CD4-positive, alpha-beta T cell (primary cell): ENCODE measurements around the gene CDK14. TPM values are rescaled to one million over a fixed set of nuclear protein-coding genes. Genes with fewer than 3 reads are reported as not detected.

ENCODE experiments used
- ATAC-seq: fragments of 200-7000 bp; cut with Tn5 transposase; one replicate; pipeline ENCODE4 v1.10.0; 2022; ENCODE audit warnings: mild to moderate bottlenecking; ENCODE audit not compliant: poor library complexity
- CTCF ChIA-PET: fragments of 350-600 bp; sonication (Branson Sonifier 250); formaldehyde crosslinking; loops from one replicate; lab custom pipeline; 2021; ENCODE audit warnings: antibody characterized with exemption, inconsistent platforms; lab: Charles Lee
- POLR2A ChIA-PET: fragments of 350-600 bp; sonication (Branson Sonifier 250); formaldehyde crosslinking; loops from one replicate; lab custom pipeline; 2021; ENCODE audit warnings: antibody characterized with exemption, inconsistent platforms; lab: Charles Lee
- DNase-seq, 14 experiments: peaks; one replicate each; pipeline ENCODE4 v3.0.0-alpha.2; 2013 to 2020; ENCODE audit warnings: mixed read lengths in 2 of 14
- H3K27ac ChIP-seq, 2 donors: one replicate each; pipeline versions ENCODE4 v1.5.1 to v1.7.0; 2013; ENCODE audit warnings: low read length in 2 of 2, low read depth in 1 of 2, mild to moderate bottlenecking in 1 of 2
- H3K27me3 ChIP-seq, 2 experiments: 1 replicate in 1 of 2; 2 replicates in 1 of 2; pipeline versions ENCODE4 v1.6.1 to v1.7.0; 2013; ENCODE audit warnings: low read length in 2 of 2, control low read depth in 1 of 2, mild to moderate bottlenecking in 1 of 2, moderate library complexity in 1 of 2; ENCODE audit not compliant: insufficient read depth in 2 of 2, control insufficient read depth in 1 of 2
- H3K36me3 ChIP-seq: one replicate; pipeline ENCODE4 v1.6.1; 2013; ENCODE audit warnings: low read length, control low read depth; ENCODE audit not compliant: insufficient read depth
- H3K4me1 ChIP-seq: one replicate; pipeline ENCODE4 v1.6.1; 2013; ENCODE audit warnings: low read length, control low read depth; ENCODE audit not compliant: insufficient read depth
- H3K4me3 ChIP-seq: one replicate; pipeline ENCODE4 v1.5.1; 2013; ENCODE audit warnings: mild to moderate bottlenecking, low read length, moderate library complexity
- H3K9me3 ChIP-seq, 2 experiments: 1 replicate in 1 of 2; 2 replicates in 1 of 2; pipeline versions ENCODE4 v1.6.1 to v1.7.0; 2013; ENCODE audit warnings: low read length in 2 of 2, mild to moderate bottlenecking in 2 of 2, control low read depth in 1 of 2, moderate library complexity in 1 of 2; ENCODE audit not compliant: control insufficient read depth in 1 of 2, insufficient read depth in 1 of 2
- H3K27ac Mint-ChIP-seq: one replicate; pipeline ENCODE4 v1.8.0; 2020; ENCODE audit warnings: mixed read lengths
- H3K27me3 Mint-ChIP-seq: one replicate; pipeline ENCODE4 v1.8.0; 2021; ENCODE audit warnings: mixed read lengths
- H3K36me3 Mint-ChIP-seq: one replicate; pipeline ENCODE4 v1.8.0; 2021; ENCODE audit warnings: low read depth, mixed read lengths
- H3K4me1 Mint-ChIP-seq: one replicate; pipeline ENCODE4 v1.8.0; 2021; ENCODE audit warnings: low read depth, mixed read lengths
- H3K4me3 Mint-ChIP-seq: one replicate; pipeline ENCODE4 v1.8.0; 2020; ENCODE audit warnings: mild to moderate bottlenecking, mixed read lengths
- H3K9me3 Mint-ChIP-seq: one replicate; pipeline ENCODE4 v1.8.0; 2020; ENCODE audit warnings: mixed read lengths
- intact Hi-C, 2 experiments: fragments of 100-400 bp; cut with DNase I in 1 of 2; cut with micrococcal nuclease in 1 of 2; formaldehyde crosslinking; loops; one replicate each; pipeline versions ENCODE4 v1.15.1 to v1.9.0; 2023 to 2025; cut with DNase I, micrococcal nuclease
- total RNA-seq, 174 experiments: library from RNA in 2 of 174; stranded (reverse) in 2 of 174; gene quantifications; one replicate each; pipeline ENCODE4 v1.2.3 and lab custom pipeline; 2021 to 2026
- TF ChIP-seq, protein P1 (sequence below): fragments of 200-600 bp; IDR thresholded peaks from one replicate; pipeline ENCODE4 v1.8.0; 2022; ENCODE audit warnings: antibody characterized with exemption, mild to moderate bottlenecking

The CDK14 gene
- total RNA-seq, 2 experiments from 2014 or later: 0.45 to 0.47 TPM

- ATAC-seq (no peak), DNase-seq (no peak)
- H3K4me1 ChIP-seq: no peaks in the 10 kb centered on the region
- H3K9me3 Mint-ChIP-seq: no peaks in the 10 kb centered on the region
- peaks cover 0 to 4% of the 10 kb centered on the region in 2 experiments for H3K9me3 ChIP-seq
- H3K27ac ChIP-seq: no peak overlapping the region
- H3K4me1 Mint-ChIP-seq: no peaks in the 10 kb centered on the region
- H3K27ac Mint-ChIP-seq: no peak overlapping the region
- intact Hi-C loops: no loop called here
- H3K4me3 Mint-ChIP-seq: no peak overlapping the region
- ChIA-PET POLR2A (no interaction called here), CTCF (no interaction called here)
- no peaks in the 10 kb centered on the region for H3K36me3 ChIP-seq
- no peaks in the 10 kb centered on the region for H3K27me3 Mint-ChIP-seq
- TF ChIP-seq, protein P1, sequence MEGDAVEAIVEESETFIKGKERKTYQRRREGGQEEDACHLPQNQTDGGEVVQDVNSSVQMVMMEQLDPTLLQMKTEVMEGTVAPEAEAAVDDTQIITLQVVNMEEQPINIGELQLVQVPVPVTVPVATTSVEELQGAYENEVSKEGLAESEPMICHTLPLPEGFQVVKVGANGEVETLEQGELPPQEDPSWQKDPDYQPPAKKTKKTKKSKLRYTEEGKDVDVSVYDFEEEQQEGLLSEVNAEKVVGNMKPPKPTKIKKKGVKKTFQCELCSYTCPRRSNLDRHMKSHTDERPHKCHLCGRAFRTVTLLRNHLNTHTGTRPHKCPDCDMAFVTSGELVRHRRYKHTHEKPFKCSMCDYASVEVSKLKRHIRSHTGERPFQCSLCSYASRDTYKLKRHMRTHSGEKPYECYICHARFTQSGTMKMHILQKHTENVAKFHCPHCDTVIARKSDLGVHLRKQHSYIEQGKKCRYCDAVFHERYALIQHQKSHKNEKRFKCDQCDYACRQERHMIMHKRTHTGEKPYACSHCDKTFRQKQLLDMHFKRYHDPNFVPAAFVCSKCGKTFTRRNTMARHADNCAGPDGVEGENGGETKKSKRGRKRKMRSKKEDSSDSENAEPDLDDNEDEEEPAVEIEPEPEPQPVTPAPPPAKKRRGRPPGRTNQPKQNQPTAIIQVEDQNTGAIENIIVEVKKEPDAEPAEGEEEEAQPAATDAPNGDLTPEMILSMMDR: no peak
- no peak overlapping the region for H3K4me3 ChIP-seq
- no peaks in the 10 kb centered on the region for H3K27me3 ChIP-seq
- no peaks in the 10 kb centered on the region for H3K36me3 Mint-ChIP-seq
These were observed 28.9 kb downstream of the CDK14 start for GRCh38 chr7:90625051-90625450.

- intact Hi-C loops: no loop called here
- H3K36me3 Mint-ChIP-seq: no peaks in the 10 kb centered on the region
- ChIA-PET CTCF (no interaction called here), POLR2A (no interaction called here)
- ATAC-seq (no peak), DNase-seq (no peak)
- Histone ChIP-seq H3K4me1 (no peaks in the 10 kb centered on the region), H3K27ac (no peak overlapping the region), H3K4me3 (no peak overlapping the region), H3K27me3 (no peaks in the 10 kb centered on the region), H3K36me3 (no peaks in the 10 kb centered on the region), H3K9me3 (peaks cover 0 to 4% of the 10 kb centered on the region in 2 experiments)
- no peaks in the 10 kb centered on the region for H3K9me3 Mint-ChIP-seq
- no peaks in the 10 kb centered on the region for H3K4me1 Mint-ChIP-seq
- no peak overlapping the region for H3K4me3 Mint-ChIP-seq
- TF ChIP-seq, protein P1: no peak
- no peak overlapping the region for H3K27ac Mint-ChIP-seq
- no peaks in the 10 kb centered on the region for H3K27me3 Mint-ChIP-seq
These were observed 29.4 kb downstream of the CDK14 start for GRCh38 chr7:90625562-90625961.

GRCh38 chr7:90626013-90626412 is 29.9 kb downstream of the CDK14 start:
- CTCF ChIA-PET: no interaction called here
- intact Hi-C loops: no loop called here

More at GRCh38 chr7:90626013-90626412, 29.9 kb downstream of the CDK14 start:
- H3K36me3 ChIP-seq: no peaks in the 10 kb centered on the region
- no peak for ATAC-seq
- POLR2A ChIA-PET: no interaction called here
- no peaks in the 10 kb centered on the region for H3K27me3 ChIP-seq
- no peaks in the 10 kb centered on the region for H3K27me3 Mint-ChIP-seq
- no peaks in the 10 kb centered on the region for H3K9me3 Mint-ChIP-seq
- H3K27ac ChIP-seq: no peak overlapping the region
- no peak for DNase-seq
- no peak overlapping the region for H3K4me3 ChIP-seq
- no peaks in the 10 kb centered on the region for H3K36me3 Mint-ChIP-seq
- H3K4me1 ChIP-seq: no peaks in the 10 kb centered on the region
- TF ChIP-seq, protein P1: no peak
- no peak overlapping the region for H3K27ac Mint-ChIP-seq
- H3K4me3 Mint-ChIP-seq: no peak overlapping the region
- H3K4me1 Mint-ChIP-seq: no peaks in the 10 kb centered on the region
- H3K9me3 ChIP-seq: peaks cover 0 to 4% of the 10 kb centered on the region in 2 experiments
